Dedifferentiated amniotic fluid mesenchymal stem cell (primary cell): ENCODE results near the gene DCDC2.
"Not testable (repeated sequence)": the region's sequence is repeated elsewhere in the genome, so short reads cannot be mapped to it uniquely, and the experiment has no call there.

Experiments used
- DNase-seq: peaks from one replicate; pipeline ENCODE4 v3.0.0-alpha.2; 2016; ENCODE audit errors: extremely low spot score

DCDC2 gene

GRCh38 chr6:24327756-24328155 lies 30.1 kb downstream of the DCDC2 start:
- no peak for DNase-seq

GRCh38 chr6:24325978-24326377 lies 31.9 kb downstream of the DCDC2 start:
- DNase-seq, result no peak

DNA sequence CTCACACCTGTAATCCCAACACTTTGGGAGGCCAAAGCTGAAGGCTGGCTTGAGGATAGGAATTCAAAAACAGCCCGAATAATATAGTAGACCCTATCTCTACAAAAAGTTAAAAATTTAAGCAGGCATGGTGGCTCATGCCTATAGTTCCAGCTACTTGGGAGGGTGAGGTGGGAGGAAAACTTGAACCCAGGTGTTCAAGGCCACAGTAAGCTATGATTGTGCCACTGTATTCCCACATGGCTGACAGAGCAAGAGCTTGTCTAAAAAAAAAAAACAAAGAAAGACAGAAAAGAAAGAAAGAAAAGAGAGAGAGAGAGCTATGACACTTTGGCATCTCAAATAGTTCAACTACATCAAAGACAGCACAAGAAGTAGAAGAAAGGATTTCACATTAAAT lies 33.2 kb downstream of the DCDC2 start:
- no peak for DNase-seq

DNA sequence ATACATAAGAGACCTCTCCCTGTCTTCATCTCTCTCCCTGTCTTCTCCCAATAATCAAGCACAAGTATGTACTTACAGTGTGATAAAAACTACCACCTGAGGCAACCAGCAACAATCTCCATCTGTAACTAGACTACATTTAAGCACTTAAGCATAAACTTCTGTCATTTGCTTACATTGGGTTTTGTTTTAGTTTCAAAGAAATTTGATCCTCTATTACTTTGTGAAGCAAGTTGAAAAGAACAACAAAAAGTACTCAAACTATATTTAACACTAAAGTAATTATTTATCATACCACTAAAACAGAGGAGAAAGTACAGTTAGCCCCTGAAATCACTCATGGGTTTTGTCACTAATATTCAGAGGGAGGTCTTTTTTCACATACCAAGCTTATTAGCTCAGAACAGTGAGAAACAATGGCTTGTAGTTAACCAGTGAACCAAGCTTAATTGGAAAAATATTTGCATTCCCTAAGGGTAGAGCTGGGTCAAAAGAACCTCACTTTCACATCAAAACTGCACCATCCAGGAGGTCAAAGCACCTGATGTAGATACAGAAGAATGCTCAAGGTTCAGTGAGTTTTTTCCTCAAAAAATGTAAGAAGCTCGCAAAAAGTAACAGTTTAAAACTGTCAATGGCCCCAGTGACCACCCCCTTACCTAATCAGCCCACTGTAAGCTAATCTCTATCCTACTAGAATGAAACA lies 34.1 kb downstream of the DCDC2 start:
- no peak for DNase-seq

GRCh38 chr6:24322924-24323323 lies 34.9 kb downstream of the DCDC2 start:
- DNase-seq, result no peak

GRCh38 chr6:24322446-24322845 lies 35.4 kb downstream of the DCDC2 start:
- not testable (repeated sequence) for DNase-seq

GRCh38 chr6:24321538-24322162 lies 36.2 kb downstream of the DCDC2 start:
- no peak for DNase-seq

DNA sequence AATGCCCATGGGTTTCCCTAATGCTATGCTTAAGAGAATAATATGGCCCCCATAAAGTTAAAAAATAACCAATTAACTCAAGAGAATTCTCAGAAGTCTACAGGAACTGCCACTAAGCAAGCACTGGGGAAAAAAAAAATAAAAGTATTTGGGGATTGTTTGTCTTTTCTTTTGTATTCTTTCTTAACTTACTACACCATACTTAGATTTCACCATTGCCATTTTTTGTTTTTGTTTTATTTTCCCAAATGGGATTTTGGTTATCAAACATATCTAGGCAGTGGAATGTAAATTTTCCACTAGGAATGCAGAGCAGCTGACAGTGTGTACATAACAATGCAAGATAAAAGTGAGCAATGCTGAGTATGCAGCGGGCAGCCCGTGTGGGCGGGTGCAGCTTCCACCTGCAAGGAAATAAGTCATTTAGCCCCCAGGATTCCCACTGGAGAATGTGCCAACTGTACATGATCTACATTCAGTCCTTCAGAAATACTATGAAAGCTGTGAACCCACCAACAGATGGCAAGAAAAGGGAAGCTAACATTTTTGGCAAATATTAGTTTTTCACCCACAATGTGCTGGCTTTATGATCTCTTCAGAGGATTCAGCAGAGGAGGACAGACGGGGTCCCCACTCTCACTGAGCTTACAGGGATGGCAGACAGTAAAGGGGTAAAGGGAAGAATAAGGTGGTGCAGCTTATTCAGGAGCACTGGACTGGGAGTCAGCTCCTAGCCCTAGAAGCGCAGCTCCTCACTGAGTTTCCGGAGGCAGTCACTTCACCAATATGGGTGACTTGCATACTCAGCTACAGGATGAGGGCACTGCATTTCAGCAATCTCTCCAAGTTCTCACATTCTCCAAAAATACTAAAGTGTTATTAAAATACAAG lies 44.4 kb downstream of the DCDC2 start:
- DNase-seq, result peak; percentile 62

GRCh38 chr6:24311775-24312174 lies 46.1 kb downstream of the DCDC2 start:
- not testable (repeated sequence) for DNase-seq

DNA sequence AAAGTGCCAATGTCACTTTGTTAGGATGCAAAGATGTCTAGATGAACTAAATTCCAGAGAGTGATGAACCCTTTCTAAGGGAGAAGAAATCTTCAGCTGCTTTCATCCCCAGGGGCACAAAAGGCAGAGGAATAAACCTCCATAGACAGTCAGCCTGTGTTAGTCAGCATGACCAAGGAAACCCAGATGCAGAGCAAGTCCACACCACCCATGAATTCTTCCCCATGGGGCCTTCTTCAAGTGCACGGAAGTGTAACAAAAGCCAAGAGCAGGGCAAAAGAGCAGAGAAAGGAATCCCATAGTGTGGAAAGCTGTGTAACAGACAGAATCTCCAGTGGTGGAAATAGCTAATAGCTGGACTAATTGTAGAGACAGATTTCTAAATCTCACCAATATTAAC lies 50.0 kb downstream of the DCDC2 start:
- DNase-seq, result no peak

- no peak for DNase-seq
Observed at GRCh38 chr6:24306936-24307335, 50.9 kb downstream of the DCDC2 start.

GRCh38 chr6:24306038-24306437 lies 51.8 kb downstream of the DCDC2 start:
- DNase-seq, result no peak

DNA sequence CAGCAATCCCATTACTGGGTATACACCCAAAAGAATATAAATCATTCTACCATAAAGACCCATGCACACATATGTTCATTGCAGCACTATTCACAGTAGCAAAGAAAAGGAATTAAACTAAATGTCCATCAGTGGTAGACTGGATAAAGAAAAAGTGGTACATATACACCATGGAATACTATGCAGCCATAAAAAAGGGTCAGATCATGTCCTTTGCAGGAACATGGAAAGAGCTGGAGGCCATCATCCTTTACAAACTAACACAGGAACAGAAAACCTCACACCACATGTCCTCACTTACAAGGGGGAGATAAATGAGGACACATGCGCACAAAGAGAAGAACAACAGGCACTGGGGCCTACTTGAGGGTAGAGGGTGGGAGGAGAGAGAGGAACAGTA lies 60.9 kb downstream of the DCDC2 start:
- no peak for DNase-seq

- not testable (repeated sequence) for DNase-seq
Observed at GRCh38 chr6:24293852-24294251, 64.0 kb downstream of the DCDC2 start.

GRCh38 chr6:24287239-24287638 lies 70.6 kb downstream of the DCDC2 start:
- no peak for DNase-seq

DNA sequence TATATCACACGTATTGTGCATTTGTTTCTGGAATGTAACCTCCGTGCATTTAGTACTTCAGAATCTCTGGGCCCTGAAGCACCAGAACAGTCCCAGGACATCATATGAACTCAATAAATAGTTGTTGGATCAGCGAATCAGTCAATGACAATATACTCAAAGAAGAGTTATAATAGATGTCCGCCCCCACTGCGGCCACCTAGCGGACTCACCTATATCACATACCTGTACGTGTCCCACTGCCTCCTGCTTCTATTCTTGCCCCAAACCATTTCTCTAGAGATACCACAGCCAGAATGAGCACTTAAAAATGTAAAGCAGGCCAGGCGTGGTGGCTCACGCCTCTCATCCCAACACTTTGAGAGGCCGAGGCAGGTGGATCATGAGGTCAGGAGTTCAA lies 73.9 kb downstream of the DCDC2 start:
- DNase-seq, result no peak

DNA sequence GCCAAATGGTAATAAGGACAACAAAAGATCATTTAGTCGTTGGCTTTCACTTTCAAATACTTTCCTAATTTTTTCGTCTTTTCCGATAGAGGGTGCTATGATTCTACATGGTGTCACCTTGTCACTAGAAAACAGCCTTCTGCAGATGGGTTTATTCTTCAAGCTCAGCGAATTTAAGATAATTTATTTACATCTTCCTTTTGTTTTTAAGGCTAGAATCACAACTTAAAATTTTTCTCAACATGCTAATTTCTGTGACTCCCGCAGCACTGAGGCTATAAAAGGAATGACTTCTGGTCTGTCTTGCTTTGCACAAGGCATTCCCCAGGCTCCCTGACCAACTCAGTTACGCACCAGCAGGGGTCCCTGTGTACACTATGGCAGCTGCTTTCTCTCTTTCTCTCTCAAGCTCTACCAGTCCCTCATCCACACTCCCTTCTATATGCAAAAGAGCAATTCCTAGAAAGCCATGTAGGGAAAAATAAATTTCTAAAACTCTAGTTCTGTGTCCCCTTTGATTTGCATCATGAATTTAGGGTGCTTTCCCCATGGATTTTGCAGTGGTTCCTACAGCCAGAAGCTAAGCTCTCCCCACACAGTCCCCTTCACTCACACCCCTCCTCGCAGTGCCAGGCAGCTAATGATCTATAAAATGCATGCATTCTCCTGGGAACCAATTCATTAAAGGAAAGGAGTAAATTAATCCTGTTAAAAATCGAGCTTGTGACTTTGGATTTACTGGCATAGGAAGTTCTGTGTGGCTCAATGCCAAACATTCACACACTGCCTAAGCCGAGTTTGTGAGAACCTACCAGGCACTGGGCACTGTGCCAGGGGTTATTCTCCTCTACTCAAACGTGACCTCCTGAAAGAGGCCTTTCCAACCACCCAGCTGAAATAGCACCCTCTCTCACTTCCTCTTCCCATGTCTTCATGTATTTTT lies 74.5 kb downstream of the DCDC2 start:
- DNase-seq, result peak; percentile 67

GRCh38 chr6:24274441-24275083 lies 83.3 kb downstream of the DCDC2 start:
- peak; percentile 36 for DNase-seq

GRCh38 chr6:24273096-24273870 lies 84.6 kb downstream of the DCDC2 start:
- DNase-seq, result peak; percentile 76

- DNase-seq, result no peak
Observed at GRCh38 chr6:24272553-24272952, 85.3 kb downstream of the DCDC2 start.
